OCI-LY1 (cell line): Measurements from ENCODE around the gene DPAGT1.
A peak's percentile ranks its signal among the peaks of the same experiment; 100 is the strongest.

Source experiments
- H2AFZ ChIP-seq: fragments of 200-600 bp; sonication (generic), shearing (Covaris generic); 2 replicates; pipeline ENCODE4 v1.6.0; 2014; ENCODE audit warnings: antibody characterized with exemption, mild to moderate bottlenecking, low read length
- H3F3A ChIP-seq: fragments of 200-600 bp; sonication (generic), shearing (Covaris generic); 2 replicates; pipeline ENCODE4 v1.6.0; 2014; ENCODE audit warnings: mild to moderate bottlenecking, antibody characterized with exemption, low read length, moderate library complexity; ENCODE audit not compliant: insufficient read depth
- H3K27ac ChIP-seq: fragments of 200-600 bp; sonication (generic); 2 replicates; pipeline ENCODE4 v1.5.1; 2014; ENCODE audit warnings: low read length, mixed run types, mild to moderate bottlenecking, low read depth; ENCODE audit not compliant: poor library complexity, severe bottlenecking
- H3K27me3 ChIP-seq: fragments of 200-600 bp; sonication (generic); 2 replicates; pipeline ENCODE4 v1.6.0; 2014; ENCODE audit warnings: antibody characterized with exemption, mild to moderate bottlenecking, low read length, moderate library complexity; ENCODE audit not compliant: insufficient read depth
- H3K36me3 ChIP-seq: fragments of 200-600 bp; sonication (generic); 2 replicates; pipeline ENCODE4 v1.6.1; 2014; ENCODE audit warnings: mild to moderate bottlenecking, antibody characterized with exemption, low read length, moderate library complexity, mixed read lengths; ENCODE audit not compliant: insufficient read depth
- H3K4me1 ChIP-seq: fragments of 200-600 bp; sonication (generic); 2 replicates; pipeline ENCODE4 v1.5.1; 2014; ENCODE audit warnings: mild to moderate bottlenecking, low read length, moderate library complexity; ENCODE audit not compliant: insufficient read depth, severe bottlenecking
- H3K4me2 ChIP-seq: fragments of 200-600 bp; sonication (generic), shearing (Covaris generic); 2 replicates; pipeline ENCODE4 v1.6.1; 2014; ENCODE audit warnings: low read length
- H3K4me3 ChIP-seq: fragments of 200-600 bp; sonication (generic); 2 replicates; pipeline ENCODE4 v1.5.1; 2014; ENCODE audit warnings: low read length, low read depth, mild to moderate bottlenecking, mixed read lengths; ENCODE audit not compliant: poor library complexity, severe bottlenecking
- H3K79me2 ChIP-seq: fragments of 200-600 bp; shearing (Covaris generic); 2 replicates; pipeline ENCODE4 v1.6.1; 2016; ENCODE audit warnings: mixed run types, low read length, mixed read lengths; ENCODE audit not compliant: insufficient read depth
- H3K9ac ChIP-seq: fragments of 200-600 bp; sonication (generic), shearing (Covaris generic); 2 replicates; pipeline ENCODE4 v1.6.1; 2014; ENCODE audit warnings: mild to moderate bottlenecking, low read length, mixed read lengths
- H3K9me2 ChIP-seq: fragments of 200-600 bp; sonication (generic), shearing (Covaris generic); 2 replicates; pipeline ENCODE4 v1.6.1; 2014; ENCODE audit warnings: low read depth, mild to moderate bottlenecking, low read length, mixed read lengths
- H3K9me3 ChIP-seq: fragments of 200-600 bp; shearing (Covaris generic); 2 replicates; pipeline ENCODE4 v1.6.1; 2014; ENCODE audit warnings: low read length, mixed read lengths
- H4K20me1 ChIP-seq: fragments of 200-600 bp; sonication (generic), shearing (Covaris generic); 2 replicates; pipeline ENCODE4 v1.6.0; 2016; ENCODE audit warnings: mild to moderate bottlenecking, low read length; ENCODE audit not compliant: insufficient read depth
- EZH2 ChIP-seq: fragments of 200-600 bp; sonication (generic), shearing (Covaris generic); IDR thresholded peaks from 2 replicates; pipeline ENCODE4 v1.8.0; 2017; ENCODE audit warnings: borderline replicate concordance, mixed run types, mild to moderate bottlenecking, antibody characterized with exemption, low read length, moderate library complexity, mixed read lengths
- TF ChIP-seq, protein P1 (sequence below): fragments of 200-600 bp; sonication (generic), shearing (Covaris generic); IDR thresholded peaks from 2 replicates; pipeline ENCODE4 v1.5.1; 2017; ENCODE audit warnings: mild to moderate bottlenecking, antibody characterized with exemption, low read length, moderate library complexity, mixed read lengths

Gene DPAGT1

DNA sequence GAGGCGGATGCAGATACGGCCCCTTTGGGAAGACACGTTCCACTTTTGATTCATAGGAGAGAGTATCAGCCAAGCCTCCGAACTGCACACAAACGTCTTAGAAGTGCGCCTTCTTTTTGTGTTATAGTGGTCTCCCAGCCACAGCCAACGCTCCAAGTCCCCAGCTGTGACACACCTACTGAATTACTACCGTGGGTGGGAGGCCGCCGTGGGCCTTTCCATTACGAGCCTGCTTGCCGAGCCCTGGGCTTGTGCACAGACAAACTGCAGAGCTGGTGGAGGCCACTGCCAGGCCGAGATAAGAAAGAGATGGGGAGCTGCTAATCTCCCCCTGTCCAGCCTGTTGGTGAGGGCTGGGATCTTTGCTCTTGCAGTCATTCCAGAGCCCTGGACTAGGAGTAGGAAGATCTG is 16.2 kb downstream of the DPAGT1 start:
- Histone ChIP-seq H3K9ac (peak overlapping the region; percentile 93), H3K4me3 (peak overlapping the region; percentile 93), H3F3A (no peaks in the 10 kb centered on the region), H2AFZ (no peak overlapping the region), H3K9me3 (no peaks in the 10 kb centered on the region), H3K79me2 (peaks cover 9% of the 10 kb centered on the region; the same call in 1 of the 2 replicates), H4K20me1 (no peaks in the 10 kb centered on the region), H3K36me3 (peaks cover 19% of the 10 kb centered on the region; the same call in 1 of the 2 replicates), H3K9me2 (no peaks in the 10 kb centered on the region), H3K27me3 (no peaks in the 10 kb centered on the region), H3K4me2 (peak overlapping the region; percentile 78), H3K27ac (peak overlapping the region; percentile 79), H3K4me1 (peaks cover 25% of the 10 kb centered on the region)
- no peak for TF ChIP-seq EZH2
- TF ChIP-seq, protein P1, sequence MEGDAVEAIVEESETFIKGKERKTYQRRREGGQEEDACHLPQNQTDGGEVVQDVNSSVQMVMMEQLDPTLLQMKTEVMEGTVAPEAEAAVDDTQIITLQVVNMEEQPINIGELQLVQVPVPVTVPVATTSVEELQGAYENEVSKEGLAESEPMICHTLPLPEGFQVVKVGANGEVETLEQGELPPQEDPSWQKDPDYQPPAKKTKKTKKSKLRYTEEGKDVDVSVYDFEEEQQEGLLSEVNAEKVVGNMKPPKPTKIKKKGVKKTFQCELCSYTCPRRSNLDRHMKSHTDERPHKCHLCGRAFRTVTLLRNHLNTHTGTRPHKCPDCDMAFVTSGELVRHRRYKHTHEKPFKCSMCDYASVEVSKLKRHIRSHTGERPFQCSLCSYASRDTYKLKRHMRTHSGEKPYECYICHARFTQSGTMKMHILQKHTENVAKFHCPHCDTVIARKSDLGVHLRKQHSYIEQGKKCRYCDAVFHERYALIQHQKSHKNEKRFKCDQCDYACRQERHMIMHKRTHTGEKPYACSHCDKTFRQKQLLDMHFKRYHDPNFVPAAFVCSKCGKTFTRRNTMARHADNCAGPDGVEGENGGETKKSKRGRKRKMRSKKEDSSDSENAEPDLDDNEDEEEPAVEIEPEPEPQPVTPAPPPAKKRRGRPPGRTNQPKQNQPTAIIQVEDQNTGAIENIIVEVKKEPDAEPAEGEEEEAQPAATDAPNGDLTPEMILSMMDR: no peak

DNA sequence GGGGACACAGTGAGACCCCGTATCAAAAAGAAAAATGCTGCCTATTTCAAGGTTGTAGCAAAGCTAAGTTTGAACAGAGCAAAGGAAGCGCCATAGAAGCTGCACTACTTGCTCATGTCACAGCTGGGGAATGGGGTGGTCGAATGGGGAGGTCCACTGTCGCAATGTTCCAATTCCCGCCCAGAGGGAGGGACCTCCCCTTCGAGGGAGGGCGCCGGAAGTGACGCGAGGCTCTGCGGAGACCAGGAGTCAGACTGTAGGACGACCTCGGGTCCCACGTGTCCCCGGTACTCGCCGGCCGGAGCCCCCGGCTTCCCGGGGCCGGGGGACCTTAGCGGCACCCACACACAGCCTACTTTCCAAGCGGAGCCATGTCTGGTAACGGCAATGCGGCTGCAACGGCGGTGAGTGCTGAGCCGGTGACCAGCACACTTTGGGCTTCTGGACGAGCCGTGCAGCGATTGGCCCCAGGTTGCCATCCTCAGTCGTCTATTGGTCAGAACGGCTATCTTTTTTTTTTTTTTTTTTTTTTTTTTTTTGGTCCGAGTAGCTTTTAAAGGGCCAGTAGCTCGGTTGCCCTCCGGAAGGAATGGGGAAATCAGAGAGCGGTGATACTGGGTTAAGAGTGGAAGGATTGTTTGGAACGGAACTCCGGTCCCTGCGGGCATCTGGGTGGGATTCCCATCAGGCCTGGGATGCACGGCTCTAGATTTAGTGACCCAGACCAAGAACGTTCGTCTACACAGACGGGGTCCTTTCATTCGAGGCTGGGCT is 16.8 kb downstream of the DPAGT1 start, which contains the start of gene HMBS:
Gene HMBS (plus strand): TSS at position 219 of the 774 bp plus-strand sequence. CDS start 153 bp downstream, at position 372.
- peak within 1 kb of the TSS; percentile 79 for H3K27ac ChIP-seq
- H3K27me3 ChIP-seq: no peaks in the 10 kb centered on the region
- H3K4me3 ChIP-seq: peak within 1 kb of the TSS; percentile 93
- no peaks in the 10 kb centered on the region for H3F3A ChIP-seq
- H3K9ac ChIP-seq: peak within 1 kb of the TSS; percentile 93
- peaks cover 9% of the 10 kb centered on the region; the same call in 1 of the 2 replicates for H3K79me2 ChIP-seq
- H3K36me3 ChIP-seq: peaks cover 22% of the 10 kb centered on the region; the same call in 1 of the 2 replicates
- H3K9me3 ChIP-seq: no peaks in the 10 kb centered on the region
- peak within 1 kb of the TSS; percentile 78 for H3K4me2 ChIP-seq
- no peaks in the 10 kb centered on the region for H4K20me1 ChIP-seq
- H3K9me2 ChIP-seq: no peaks in the 10 kb centered on the region
- H2AFZ ChIP-seq: no peak within 1 kb of the TSS; the same call in 1 of the 2 replicates
- peaks cover 25% of the 10 kb centered on the region for H3K4me1 ChIP-seq
- no peak for TF ChIP-seq EZH2
- TF ChIP-seq, protein P1: no peak

DNA sequence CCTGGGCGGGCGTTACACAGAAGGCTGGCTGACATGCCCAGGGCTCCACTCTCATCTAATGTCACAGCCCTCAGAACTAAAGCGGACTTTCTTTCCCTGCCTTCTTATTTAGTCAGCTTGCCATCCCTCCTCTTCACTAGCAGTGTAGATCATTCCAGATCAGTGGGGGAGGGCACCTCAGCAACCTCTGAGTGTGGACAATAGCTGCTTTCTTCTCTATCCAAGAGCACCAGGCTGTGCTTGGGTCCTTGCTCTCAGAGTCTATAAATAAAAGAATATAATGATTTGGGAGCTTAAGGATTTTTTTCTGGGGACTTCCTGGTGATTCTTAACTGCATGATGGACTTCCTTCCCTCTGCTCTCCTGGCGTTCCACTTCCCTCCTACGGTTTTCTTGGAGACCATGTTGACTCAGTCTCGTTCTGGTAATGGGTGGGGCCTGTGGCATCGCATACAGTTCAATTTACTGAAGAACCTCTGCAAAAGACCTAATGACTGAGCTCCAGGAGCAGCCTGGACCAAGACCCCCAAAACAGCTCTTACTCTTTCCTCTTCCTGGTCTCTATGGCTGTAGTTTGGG is 19.9 kb downstream of the DPAGT1 start:
- Histone ChIP-seq H3K9me3 (no peaks in the 10 kb centered on the region), H3K36me3 (peaks cover 53% of the 10 kb centered on the region), H3K4me1 (peaks cover 15% of the 10 kb centered on the region), H3K4me2 (no peak overlapping the region), H3K9me2 (no peaks in the 10 kb centered on the region), H2AFZ (no peak overlapping the region), H3K27me3 (no peaks in the 10 kb centered on the region), H3K79me2 (peaks cover 9% of the 10 kb centered on the region; the same call in 1 of the 2 replicates), H3K9ac (no peak overlapping the region), H3K4me3 (no peak overlapping the region), H3F3A (no peaks in the 10 kb centered on the region), H4K20me1 (no peaks in the 10 kb centered on the region), H3K27ac (no peak overlapping the region)
- TF ChIP-seq, protein P1: no peak
- TF ChIP-seq EZH2: no peak
